B cell (primary cell): ENCODE measurements around the gene PLA2G2F. TPM values are rescaled to one million over a fixed set of nuclear protein-coding genes. Genes with fewer than 3 reads are reported as not detected.

Experiments
- ATAC-seq: fragments of 200-7000 bp; cut with Tn5 transposase; one replicate; pipeline ENCODE4 v1.10.0; 2021; ENCODE audit warnings: low read depth, mild to moderate bottlenecking, moderate number of reproducible peaks, moderate library complexity
- CTCF ChIA-PET: fragments of 350-600 bp; sonication (Branson Sonifier 250); formaldehyde crosslinking; loops from one replicate; lab custom pipeline; 2021; ENCODE audit warnings: antibody characterized with exemption, inconsistent platforms; lab: Charles Lee
- POLR2A ChIA-PET: fragments of 350-600 bp; sonication (Branson Sonifier 250); formaldehyde crosslinking; loops from one replicate; lab custom pipeline; 2021; ENCODE audit warnings: antibody characterized with exemption; lab: Charles Lee
- DNase-seq: peaks from one replicate; pipeline ENCODE4 v3.0.0; 2013
- H2AFZ ChIP-seq: 2 replicates; pipeline ENCODE4 v1.6.1; 2012; ENCODE audit warnings: mild to moderate bottlenecking, low read depth, low read length; ENCODE audit not compliant: insufficient read depth, poor library complexity, severe bottlenecking
- H3K27ac ChIP-seq, 2 donors: 1 replicate in 1 of 2; 2 replicates in 1 of 2; pipeline ENCODE4 v1.5.1; 2012 to 2013; ENCODE audit warnings: low read length in 2 of 2, mild to moderate bottlenecking in 2 of 2, moderate library complexity in 1 of 2
- H3K27me3 ChIP-seq, 4 experiments: fragments of 200-600 bp in 1 of 4; sonication (generic) in 1 of 4; replicated peaks in 1 of 4; 1 replicate in 2 of 4; 2 replicates in 2 of 4; pipeline versions ENCODE4 v1.6.1 to v1.7.0; 2013 to 2016; ENCODE audit warnings: low read length in 3 of 4, mild to moderate bottlenecking in 2 of 4, mixed read lengths in 1 of 4, moderate library complexity in 1 of 4; ENCODE audit not compliant: insufficient read depth in 4 of 4, control insufficient read depth in 3 of 4; ENCODE audit errors: control extremely low read depth in 1 of 4
- H3K36me3 ChIP-seq, 2 experiments: replicated peaks in 1 of 2; 1 replicate in 1 of 2; 2 replicates in 1 of 2; pipeline versions ENCODE4 v1.6.1 to v1.7.1; 2013; ENCODE audit warnings: low read length in 1 of 2; ENCODE audit not compliant: insufficient read depth in 2 of 2, control insufficient read depth in 1 of 2; ENCODE audit errors: control extremely low read depth in 1 of 2, extremely low read depth in 1 of 2
- H3K4me1 ChIP-seq, 2 donors: fragments of 200-600 bp in 1 of 2; sonication (generic) in 1 of 2; 1 replicate in 1 of 2; 2 replicates in 1 of 2; pipeline versions ENCODE4 v1.5.1 to v1.6.1; 2013 to 2017; ENCODE audit warnings: low read length in 2 of 2; ENCODE audit not compliant: control insufficient read depth in 2 of 2, insufficient read depth in 2 of 2
- H3K4me2 ChIP-seq: replicated peaks from 2 replicates; pipeline ENCODE3; 2012; ENCODE audit warnings: mild to moderate bottlenecking, low read depth, low read length; ENCODE audit not compliant: poor library complexity, severe bottlenecking
- H3K4me3 ChIP-seq, 5 experiments: fragments of 200-600 bp in 1 of 5; sonication (generic) in 1 of 5; 1 replicate in 3 of 5; 2 replicates in 2 of 5; pipeline versions ENCODE4 v1.5.1 to v1.7.0; 2011 to 2016; ENCODE audit warnings: low read length in 4 of 5, mild to moderate bottlenecking in 4 of 5, low read depth in 2 of 5, control low read depth in 1 of 5, moderate library complexity in 1 of 5; ENCODE audit not compliant: insufficient read depth in 1 of 5; ENCODE audit errors: control extremely low read depth in 1 of 5, extremely low read depth in 1 of 5
- H3K79me2 ChIP-seq: fragments of 200-600 bp; sonication (generic); one replicate; pipeline ENCODE4 v1.6.0; 2016; ENCODE audit warnings: low read length; ENCODE audit not compliant: control insufficient read depth, insufficient read depth
- H3K9ac ChIP-seq: fragments of 200-600 bp; sonication (generic); 2 replicates; pipeline ENCODE4 v1.6.1; 2017; ENCODE audit warnings: mild to moderate bottlenecking, low read length, moderate library complexity
- H3K9me3 ChIP-seq, 3 donors: one replicate each; pipeline versions ENCODE4 v1.6.1 to v1.7.1; 2013; ENCODE audit warnings: low read length in 2 of 3; ENCODE audit not compliant: control insufficient read depth in 2 of 3, insufficient read depth in 1 of 3; ENCODE audit errors: control extremely low read depth in 1 of 3
- H4K20me1 ChIP-seq: 2 replicates; pipeline ENCODE4 v1.6.0; 2012; ENCODE audit warnings: mild to moderate bottlenecking, low read length; ENCODE audit not compliant: insufficient read depth, control insufficient read depth, poor library complexity, severe bottlenecking
- H3K27ac Mint-ChIP-seq: one replicate; pipeline ENCODE4 v1.8.0; 2021; ENCODE audit warnings: mixed read lengths
- H3K27me3 Mint-ChIP-seq: one replicate; pipeline ENCODE4 v1.8.0; 2021; ENCODE audit warnings: mixed read lengths
- H3K4me1 Mint-ChIP-seq: one replicate; pipeline ENCODE4 v1.8.0; 2021; ENCODE audit warnings: mixed read lengths
- H3K4me3 Mint-ChIP-seq: one replicate; pipeline ENCODE4 v1.8.0; 2021; ENCODE audit warnings: mixed read lengths
- H3K9me3 Mint-ChIP-seq: one replicate; pipeline ENCODE4 v1.8.0; 2022; ENCODE audit warnings: mixed read lengths; ENCODE audit not compliant: insufficient read depth
- CTCF ChIP-seq: fragments of 200-600 bp; IDR thresholded peaks from one replicate; pipeline ENCODE4 v1.8.0; 2022; ENCODE audit warnings: antibody characterized with exemption, mild to moderate bottlenecking
- EZH2 ChIP-seq: IDR thresholded peaks from 2 replicates; pipeline ENCODE4 v1.6.1; 2012; ENCODE audit warnings: borderline replicate concordance, low read depth, mild to moderate bottlenecking, moderate library complexity, low read length; ENCODE audit not compliant: insufficient read depth, poor library complexity, severe bottlenecking
- WGBS: methylation state at CpG from one replicate; pipeline ENCODE4 v1.1.5; 2013; ENCODE audit warnings: missing lambda C conversion rate; ENCODE audit not compliant: insufficient coverage; 5-methylcytosine and 5-hydroxymethylcytosine counted together
- intact Hi-C: fragments of 100-400 bp; cut with micrococcal nuclease; formaldehyde crosslinking; loops from one replicate; pipeline ENCODE4 v1.10.0; 2022
- polyA plus RNA-seq: library from polyadenylated mRNA; depleted of rRNA; stranded (reverse); fragments of >200 nt; gene quantifications from 2 replicates; pipeline ENCODE4 v1.2.3, GENCODE V29; 2012
- total RNA-seq, 2 donors: library from RNA; stranded (reverse); fragments of 120-200 nt in 1 of 2; gene quantifications; 1 replicate in 1 of 2; 2 replicates in 1 of 2; pipeline versions ENCODE4 v1.2.3 to v1.2.4, GENCODE V29; 2013 to 2022

The PLA2G2F gene
- total and polyA plus RNA-seq, 2 donors (not counting 1 experiment from before 2014, with no cell fraction given) = not detected

GRCh38 chr1:20147846-20148570 lies 8.9 kb downstream of the PLA2G2F start:
- Histone ChIP-seq H3K4me2 (no peak overlapping the region), H3K9me3 (no peaks in the 10 kb centered on the region), H3K4me1 (peaks cover 5 to 10% of the 10 kb centered on the region in 2 donors), H2AFZ (no peak overlapping the region), H3K4me3 (no peak overlapping the region), H3K79me2 (no peaks in the 10 kb centered on the region), H3K27ac (no peak overlapping the region), H3K27me3 (no peaks in the 10 kb centered on the region), H3K9ac (no peak overlapping the region), H4K20me1 (no peaks in the 10 kb centered on the region), H3K36me3 (no peaks in the 10 kb centered on the region)
- ChIA-PET CTCF (interaction anchor here (1.3 to 2.4 kb wide), 3 partner anchors 24 to 173 kb away, joined by 3 to 10 read pairs (median 5); no protein-coding TSS in a partner anchor), POLR2A (no interaction called here)
- intact Hi-C loops = no loop called here
- 90% methylated on average over 13 of the region's 13 CpGs for WGBS
- DNase-seq (no peak), ATAC-seq (no peak)
- Mint-ChIP-seq H3K27ac (no peak overlapping the region), H3K4me3 (no peak overlapping the region), H3K9me3 (no peaks in the 10 kb centered on the region), H3K4me1 (peaks cover 9% of the 10 kb centered on the region), H3K27me3 (no peaks in the 10 kb centered on the region)
- TF ChIP-seq CTCF (no peak), EZH2 (no peak)
